Tibial nerve (tissue), 4 donors: Measurements from ENCODE around the gene FUOM.

Experiments used
- CTCF ChIP-seq, 5 experiments: fragments of 200-600 bp in 3 of 5; fragments of 450-650 bp in 2 of 5; sonication (generic) in 3 of 5; IDR thresholded peaks; one replicate each; pipeline ENCODE4 v1.5.1; 2016 to 2019; ENCODE audit warnings: antibody characterized with exemption in 5 of 5, mild to moderate bottlenecking in 3 of 5, moderate library complexity in 2 of 5
- EP300 ChIP-seq, 2 donors: sonication (generic); formaldehyde crosslinking; IDR thresholded peaks; one replicate each; pipeline ENCODE4 v1.6.1; 2017; ENCODE audit warnings: antibody characterized with exemption in 2 of 2, mild to moderate bottlenecking in 1 of 2

GRCh38 chr10:133350283-133350949 lies 7.4 kb downstream of the FUOM start:
- TF ChIP-seq EP300 (IDR thresholded peaks at IDR 0.05) (no peak), CTCF (IDR thresholded peaks at IDR 0.05) (no peak)
